ENCODE measurements around the gene GPATCH4.
"Not testable (repeated sequence)": the region's sequence is repeated elsewhere in the genome, so short reads cannot be mapped to it uniquely, and the experiment has no call there.

The GPATCH4 gene

GRCh38 chr1:156578055-156578454 is 23.2 kb downstream of the GPATCH4 start:
- DNase-seq (ENCODE audit: low read depth in 2 of 2) = no peak

DNA sequence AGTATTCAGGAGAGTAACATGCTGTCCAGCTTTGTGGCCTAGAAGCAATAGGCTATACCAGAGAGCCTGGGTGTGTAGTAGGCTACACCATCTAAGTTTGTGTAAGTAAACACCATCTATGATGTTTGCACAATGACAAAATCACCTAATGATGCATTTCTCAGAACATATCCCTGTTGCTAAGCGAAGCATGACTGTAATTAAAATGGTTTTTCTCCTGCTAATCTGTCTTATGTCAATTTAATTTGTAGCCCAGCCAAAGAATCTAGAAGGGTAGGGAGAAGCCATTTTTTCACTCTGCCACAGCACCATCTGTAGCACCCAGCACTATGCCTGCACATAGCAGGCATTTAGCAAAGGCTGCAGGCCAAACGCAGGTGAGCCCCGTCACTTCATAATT is 23.7 kb downstream of the GPATCH4 start:
- no peak for DNase-seq (ENCODE audit: low read depth in 2 of 2)

GRCh38 chr1:156574039-156574633 is 27.1 kb downstream of the GPATCH4 start:
- no peak for DNase-seq (ENCODE audit: low read depth in 2 of 2)

DNA sequence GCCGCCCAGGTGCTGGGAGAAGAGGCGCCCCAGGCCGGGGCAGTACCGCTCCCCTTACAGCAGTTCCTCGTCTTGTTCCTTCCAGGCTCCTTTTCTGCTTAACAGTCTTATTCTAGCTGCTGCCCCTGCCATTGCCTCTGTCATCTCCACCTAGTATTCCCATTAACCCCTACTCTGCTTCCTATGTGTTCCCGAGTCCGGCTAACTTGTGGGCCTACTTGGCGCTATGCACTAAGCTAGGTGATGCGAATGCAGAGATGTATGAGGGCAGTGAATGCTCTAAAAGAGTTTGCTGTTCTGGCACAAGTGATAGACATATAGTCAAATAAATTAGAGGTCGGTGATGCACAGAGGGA is 28.6 kb downstream of the GPATCH4 start:
- DNase-seq (ENCODE audit: low read depth in 2 of 2) = no peak

DNA sequence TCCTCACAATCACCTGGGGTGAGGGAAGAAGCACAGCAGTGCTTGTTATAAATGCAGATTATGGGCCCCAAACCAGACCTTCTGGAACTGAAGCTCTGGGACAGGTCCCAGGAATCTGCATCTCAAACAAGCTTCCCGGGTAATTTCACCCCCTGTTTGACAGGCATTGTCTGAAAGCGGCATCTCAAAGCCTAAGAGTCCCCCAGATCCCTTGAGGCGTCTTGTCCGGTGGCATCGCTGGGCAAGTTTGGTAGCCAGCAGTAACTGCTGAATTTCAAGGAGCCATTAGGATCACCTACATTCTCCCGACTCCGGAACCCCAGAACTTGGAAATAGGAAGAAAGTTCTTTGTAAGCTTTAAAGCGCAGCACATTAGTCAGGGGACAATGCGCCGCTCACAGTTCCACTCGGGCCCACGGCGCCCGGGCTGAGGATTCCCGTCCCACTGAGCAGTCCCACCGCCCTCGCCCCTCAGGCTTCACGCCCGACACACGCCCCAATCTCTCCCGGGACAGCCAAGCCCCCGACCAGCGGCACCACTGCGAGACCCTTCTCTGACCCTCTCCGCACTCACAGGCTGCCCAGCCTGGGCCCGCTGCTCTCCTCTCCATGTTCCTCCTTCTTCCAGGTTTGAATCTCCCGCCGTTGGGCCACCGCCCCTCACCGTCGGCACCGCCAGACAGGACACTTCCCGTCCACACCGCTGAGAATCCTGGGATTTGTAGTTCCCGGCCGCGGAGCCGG is 29.2 kb downstream of the GPATCH4 start, which contains the start of gene IQGAP3:
IQGAP3 (minus strand) TSS at position 647 of the 744 bp plus-strand sequence; CDS start at position 611, 36 bp downstream.
- peak; percentile 60 to 64 for DNase-seq (ENCODE audit: low read depth in 2 of 2)

DNA sequence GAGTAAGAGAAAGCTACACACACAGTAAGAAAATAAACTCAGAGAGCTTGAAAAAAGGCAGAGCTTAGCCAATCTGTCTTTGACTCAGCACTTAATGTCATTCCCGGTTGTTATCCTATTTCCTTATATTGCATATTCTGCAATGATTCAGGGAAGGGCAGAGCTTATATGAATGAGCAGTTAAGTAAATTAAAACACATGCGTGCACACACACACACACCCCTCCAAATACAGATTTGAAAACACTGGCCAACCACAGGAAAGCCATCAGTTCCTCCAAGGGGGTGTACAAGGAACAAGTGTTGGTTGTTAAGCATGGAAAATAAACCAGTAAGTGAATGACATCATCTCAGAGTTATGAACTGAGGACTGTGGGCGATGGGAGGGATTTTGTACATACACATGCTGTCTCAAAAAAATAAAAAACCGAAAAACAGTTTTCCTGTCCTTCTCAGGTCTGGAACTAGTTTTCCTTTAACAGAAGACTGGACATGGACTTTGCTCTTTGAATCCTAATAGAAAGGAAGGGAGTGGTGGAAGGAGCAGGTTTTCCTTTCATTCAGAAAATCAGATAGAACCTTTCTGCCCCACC is 29.9 kb downstream of the GPATCH4 start:
- DNase-seq (ENCODE audit: low read depth in 2 of 2) = no peak

DNA sequence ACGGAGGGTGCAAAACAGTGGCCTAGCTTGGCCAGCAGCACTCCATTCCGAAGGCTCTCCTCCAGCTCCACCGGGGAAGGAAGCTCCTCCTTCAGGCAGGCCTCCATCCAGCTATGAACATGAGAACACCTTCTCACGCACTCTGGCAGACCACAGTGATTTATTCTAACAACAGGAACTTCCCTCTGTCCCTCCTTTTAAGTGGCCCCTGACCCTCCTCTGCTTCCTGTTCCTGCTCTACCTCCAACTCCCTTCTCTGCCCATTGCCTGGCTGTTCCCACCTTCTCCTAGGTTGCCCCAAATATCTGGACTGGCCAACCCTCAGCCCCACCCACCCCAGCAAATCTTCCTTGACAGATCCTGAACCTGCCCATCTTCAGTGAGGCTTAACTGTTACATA is 34.8 kb downstream of the GPATCH4 start:
- DNase-seq (ENCODE audit: low read depth in 2 of 2) = no peak

- DNase-seq (ENCODE audit: low read depth in 2 of 2) = no peak
Measured at GRCh38 chr1:156565519-156565918, 35.8 kb downstream of the GPATCH4 start.

DNA sequence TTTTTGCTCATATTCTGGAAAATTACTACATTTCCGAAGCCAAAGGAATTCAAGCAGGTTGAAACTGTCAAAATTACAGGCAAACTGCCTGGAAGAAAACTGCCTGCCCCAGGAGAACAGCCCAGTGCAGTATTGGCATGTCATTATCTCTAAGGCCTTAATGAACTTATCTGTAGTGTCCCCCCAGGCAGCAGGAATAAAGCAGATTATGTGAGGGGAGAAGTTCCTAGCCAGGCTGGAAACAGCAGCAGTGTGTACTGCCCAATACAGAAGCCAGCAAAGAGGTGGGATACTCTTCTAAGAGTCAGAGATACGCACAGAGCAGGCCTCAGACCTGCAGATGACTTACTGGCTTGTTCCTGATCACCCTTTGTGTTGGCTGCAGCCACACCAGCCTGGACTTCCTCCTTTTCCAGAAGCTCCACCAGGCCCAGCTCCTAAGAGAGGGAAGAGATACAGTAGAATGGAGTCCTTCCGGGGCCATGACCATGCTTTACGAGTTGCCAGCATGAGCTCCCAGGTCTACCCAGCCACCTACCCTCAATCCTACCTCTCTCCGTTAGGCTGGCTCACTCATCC is 40.6 kb downstream of the GPATCH4 start:
- no peak for DNase-seq (ENCODE audit: low read depth in 2 of 2)

DNA sequence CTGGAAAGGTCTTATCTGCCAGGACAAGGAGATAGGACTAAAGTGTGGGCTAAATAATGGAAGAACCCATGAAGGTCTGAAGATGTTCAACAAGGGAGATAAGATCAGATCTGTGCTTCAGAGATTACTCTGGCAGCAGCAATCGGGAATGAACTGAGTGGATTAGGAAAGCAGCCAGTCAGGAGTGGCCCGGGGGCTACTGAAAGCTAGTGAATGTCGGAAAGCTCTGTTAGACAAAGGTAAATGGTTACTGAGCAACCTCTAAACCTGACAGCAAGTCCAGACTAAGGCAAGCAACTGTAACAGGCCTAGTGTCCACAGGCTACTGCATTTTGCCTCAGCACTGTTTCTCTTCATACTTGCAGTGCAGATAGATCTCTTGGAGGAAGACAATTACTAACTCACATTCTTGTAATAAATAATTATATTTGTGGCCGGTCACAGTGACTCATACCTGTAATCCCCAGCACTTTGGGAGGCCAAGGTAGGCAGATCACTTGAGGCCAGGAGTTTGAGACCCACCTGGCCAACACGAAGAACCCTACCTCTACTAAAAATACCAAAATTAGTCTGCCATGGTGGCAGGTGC is 41.4 kb downstream of the GPATCH4 start:
- no peak for DNase-seq (ENCODE audit: low read depth in 2 of 2)

DNA sequence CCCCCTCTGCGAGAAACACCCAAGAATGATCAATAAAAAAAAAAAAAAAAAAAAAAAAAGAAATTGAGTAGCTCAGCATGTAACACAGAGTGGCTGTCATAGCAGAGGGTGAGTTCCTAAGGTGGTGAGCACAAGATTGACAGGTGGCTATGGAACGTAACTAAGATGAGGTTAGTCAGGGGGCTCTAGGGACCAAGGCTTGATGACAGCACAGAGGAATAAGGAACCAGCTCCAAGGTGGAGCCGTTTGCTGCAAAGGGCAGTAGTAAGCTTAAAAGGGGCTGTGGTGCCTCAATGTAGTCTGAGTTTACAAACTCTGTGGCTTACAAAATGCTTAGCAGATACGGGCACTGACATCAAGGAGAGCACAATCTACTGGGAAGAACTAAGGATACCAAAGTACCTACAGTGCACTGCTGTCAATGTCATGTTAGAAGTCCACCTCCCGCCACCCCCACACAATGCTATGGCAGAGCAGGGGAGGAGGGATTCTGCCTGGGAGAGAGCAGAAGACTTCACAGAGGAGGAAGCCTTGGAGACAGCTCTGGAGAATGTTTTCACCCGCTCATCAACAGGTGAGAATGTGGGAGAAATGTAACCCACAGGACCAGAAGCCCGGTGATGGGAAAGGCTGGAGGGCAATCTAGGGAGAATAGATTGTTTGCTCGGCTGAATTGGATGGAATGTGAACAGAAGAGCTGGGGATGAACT is 42.0 kb downstream of the GPATCH4 start:
- DNase-seq (ENCODE audit: low read depth in 2 of 2) = no peak

- DNase-seq (ENCODE audit: low read depth in 2 of 2) = no peak
Measured at GRCh38 chr1:156556354-156556753, 44.9 kb downstream of the GPATCH4 start.

GRCh38 chr1:156555715-156556114 is 45.6 kb downstream of the GPATCH4 start:
- no peak for DNase-seq (ENCODE audit: low read depth in 2 of 2)

DNA sequence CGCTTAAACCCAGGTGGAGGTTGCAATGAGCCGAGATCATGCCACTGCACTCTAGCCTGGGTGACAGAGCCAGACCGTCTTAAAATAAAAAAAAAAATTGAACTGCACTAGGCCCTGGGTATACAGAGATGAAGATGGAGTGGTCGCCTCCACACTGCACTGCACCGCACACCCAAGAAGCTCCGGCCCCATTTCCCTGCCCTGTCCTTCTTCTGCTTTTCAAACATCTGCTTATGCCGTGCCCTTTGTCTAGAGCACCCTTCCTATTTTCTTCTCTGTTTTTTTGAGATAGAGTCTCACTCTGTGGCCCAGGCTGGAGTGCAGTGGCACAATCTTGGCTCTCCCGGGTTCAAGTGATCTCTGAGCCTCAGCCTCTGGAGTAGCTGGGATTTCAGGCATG is 46.3 kb downstream of the GPATCH4 start:
- DNase-seq (ENCODE audit: low read depth in 2 of 2) = no peak

DNA sequence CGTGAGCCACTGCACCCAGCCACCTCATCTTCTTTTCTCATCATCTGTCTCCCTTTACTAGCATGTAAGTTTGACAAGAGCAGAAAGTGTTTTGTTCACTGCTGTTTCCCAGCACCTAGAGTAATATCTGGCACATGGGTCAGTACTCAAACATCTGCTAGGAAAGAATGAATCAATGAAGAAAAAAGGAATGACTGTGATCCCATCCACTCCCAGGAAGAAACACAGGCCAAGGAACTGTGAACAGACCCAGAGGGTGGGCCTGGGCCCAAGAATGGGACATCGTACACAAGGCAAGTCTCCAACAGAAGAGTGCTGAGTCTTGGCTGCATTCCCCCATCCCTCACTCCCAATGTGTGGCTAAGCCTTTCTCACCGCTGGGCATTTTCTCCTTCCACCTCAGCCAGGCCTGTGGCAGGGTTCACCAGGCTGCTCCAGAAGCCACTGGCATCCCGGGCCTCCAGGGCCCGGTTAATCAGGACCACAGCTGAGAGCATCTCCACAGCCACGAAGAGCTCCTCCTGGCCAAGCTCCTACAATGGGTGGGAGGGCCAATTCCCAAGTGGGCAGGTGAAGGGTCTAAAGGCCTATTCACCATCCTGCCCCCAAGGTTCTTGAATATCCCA is 47.3 kb downstream of the GPATCH4 start:
- DNase-seq (ENCODE audit: low read depth in 2 of 2) = no peak

GRCh38 chr1:156552937-156553336 is 48.3 kb downstream of the GPATCH4 start:
- DNase-seq (ENCODE audit: low read depth in 2 of 2) = not testable (repeated sequence)

- no peak for DNase-seq (ENCODE audit: low read depth in 2 of 2)
Measured at GRCh38 chr1:156552518-156552917, 48.8 kb downstream of the GPATCH4 start.

DNA sequence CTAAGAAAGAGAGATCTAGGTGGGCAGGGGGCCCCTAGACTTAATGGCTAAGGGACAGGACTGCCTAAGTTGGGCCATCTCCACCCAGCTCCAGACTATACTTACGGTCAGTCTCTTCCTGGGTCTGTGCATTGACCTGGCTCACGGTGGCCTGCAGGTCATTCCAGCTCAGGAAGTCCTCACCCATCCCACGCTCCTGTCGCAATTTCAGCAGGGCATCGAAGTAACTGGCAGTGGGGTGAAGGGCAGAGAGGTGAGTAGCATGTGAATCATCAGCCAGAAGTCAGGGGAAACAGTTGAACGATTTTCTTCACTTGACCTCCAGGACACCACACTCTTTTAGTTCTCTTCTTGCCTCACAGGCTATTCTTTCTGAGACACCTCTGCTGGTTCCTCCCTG is 49.4 kb downstream of the GPATCH4 start:
- DNase-seq (ENCODE audit: low read depth in 2 of 2) = no peak

- no peak for DNase-seq (ENCODE audit: low read depth in 2 of 2)
Measured at GRCh38 chr1:156551066-156551643, 50.1 kb downstream of the GPATCH4 start.

GRCh38 chr1:156550346-156550745 is 50.9 kb downstream of the GPATCH4 start:
- DNase-seq (ENCODE audit: low read depth in 2 of 2) = no peak

GRCh38 chr1:156549831-156550230 is 51.4 kb downstream of the GPATCH4 start:
- DNase-seq (ENCODE audit: low read depth in 2 of 2) = no peak

All from stimulated activated CD8-positive, alpha-beta memory T cell treated with anti-CD3 and anti-CD28 coated beads, Interleukin-15, amount 100 ng/mL, for 48 hours (primary cell).